GM23338 (cell line): Measurements from ENCODE around the gene KCNIP3. TPM values are rescaled to one million over a fixed set of nuclear protein-coding genes. Genes with fewer than 3 reads are reported as not detected.

Source experiments
- ATAC-seq: fragments of 200-7000 bp; cut with Tn5 transposase; 3 replicates; pipeline ENCODE4 v1.9.1; 2020
- DNase-seq: peaks from one replicate; pipeline ENCODE4 v3.0.0-alpha.2; 2015; ENCODE audit warnings: low spot score
- H2AFZ ChIP-seq: fragments of 200-600 bp; sonication (generic); 2 replicates; pipeline ENCODE4 v1.8.0; 2016; ENCODE audit warnings: antibody characterized with exemption, mild to moderate bottlenecking, moderate library complexity
- H3F3A ChIP-seq: fragments of 200-600 bp; sonication (generic); replicated peaks from 2 replicates; pipeline ENCODE4 v1.8.0; 2017; ENCODE audit warnings: antibody characterized with exemption, mixed run types, low read depth
- H3K27ac ChIP-seq: fragments of 200-600 bp; sonication (generic); 2 replicates; pipeline ENCODE4 v1.6.1; 2016; ENCODE audit warnings: low read depth
- H3K27me3 ChIP-seq: fragments of 200-600 bp; sonication (generic); 2 replicates; pipeline ENCODE4 v1.8.0; 2016; ENCODE audit warnings: mild to moderate bottlenecking, mixed run types, moderate library complexity; ENCODE audit not compliant: insufficient read depth
- H3K36me3 ChIP-seq: fragments of 200-600 bp; sonication (generic); 2 replicates; pipeline ENCODE4 v1.8.0; 2016; ENCODE audit warnings: mild to moderate bottlenecking; ENCODE audit not compliant: insufficient read depth
- H3K4me1 ChIP-seq: fragments of 200-600 bp; sonication (generic); 2 replicates; pipeline ENCODE4 v1.8.0; 2016; ENCODE audit warnings: mild to moderate bottlenecking, moderate library complexity; ENCODE audit not compliant: insufficient read depth
- H3K4me2 ChIP-seq: fragments of 200-600 bp; sonication (generic); 2 replicates; pipeline ENCODE4 v1.7.1; 2017; ENCODE audit warnings: mixed run types
- H3K4me3 ChIP-seq: fragments of 200-600 bp; sonication (generic); 2 replicates; pipeline ENCODE4 v1.6.1; 2016; ENCODE audit warnings: mixed run types
- H3K79me2 ChIP-seq: fragments of 200-600 bp; sonication (generic); replicated peaks from 2 replicates; pipeline ENCODE4 v1.8.0; 2017; ENCODE audit warnings: mild to moderate bottlenecking; ENCODE audit not compliant: insufficient read depth
- H3K9me2 ChIP-seq: fragments of 200-600 bp; sonication (generic); 2 replicates; pipeline ENCODE4 v1.8.0; 2017; ENCODE audit not compliant: insufficient read depth
- H4K20me1 ChIP-seq: fragments of 200-600 bp; sonication (generic); replicated peaks from 2 replicates; pipeline ENCODE4 v1.8.0; 2017; ENCODE audit warnings: mild to moderate bottlenecking; ENCODE audit not compliant: insufficient read depth
- H3K27ac Mint-ChIP-seq: 2 replicates; pipeline ENCODE4 v1.8.0; 2020; ENCODE audit warnings: inconsistent platforms, mild to moderate bottlenecking, moderate library complexity, mixed read lengths
- H3K27me3 Mint-ChIP-seq: 3 replicates; pipeline ENCODE4 v1.8.0; 2022; ENCODE audit warnings: low read depth, mild to moderate bottlenecking, moderate library complexity, mixed read lengths, inconsistent platforms; ENCODE audit not compliant: insufficient read depth, poor library complexity
- H3K36me3 Mint-ChIP-seq: 3 replicates; pipeline ENCODE4 v1.8.0; 2021; ENCODE audit warnings: low read depth, mild to moderate bottlenecking, inconsistent platforms, moderate library complexity, mixed read lengths
- H3K4me1 Mint-ChIP-seq: 3 replicates; pipeline ENCODE4 v1.8.0; 2020; ENCODE audit warnings: mild to moderate bottlenecking, inconsistent platforms, mixed read lengths
- H3K4me3 Mint-ChIP-seq: 3 replicates; pipeline ENCODE4 v1.8.0; 2021; ENCODE audit warnings: moderate library complexity, mild to moderate bottlenecking, inconsistent platforms, mixed read lengths
- H3K9me3 Mint-ChIP-seq: 3 replicates; pipeline ENCODE4 v1.8.0; 2020; ENCODE audit warnings: moderate library complexity, mild to moderate bottlenecking, inconsistent platforms, mixed read lengths
- CTCF ChIP-seq, 2 experiments: fragments of 200-600 bp in 1 of 2; sonication (generic) in 1 of 2; conservative IDR thresholded peaks; 2 replicates each; pipeline versions ENCODE4 v1.5.1 to v1.6.1; 2016 to 2017; ENCODE audit warnings: antibody characterized with exemption in 2 of 2, low read depth in 2 of 2, mild to moderate bottlenecking in 2 of 2, moderate library complexity in 1 of 2
- ETS1 ChIP-seq: IDR thresholded peaks from 2 replicates; pipeline ENCODE4 v1.6.1; 2016; ENCODE audit warnings: antibody characterized with exemption
- EZH2phosphoT487 ChIP-seq: fragments of 200-600 bp; sonication (generic); IDR thresholded peaks from one replicate; pipeline ENCODE4 v1.8.1; 2018; ENCODE audit warnings: antibody characterized with exemption; ENCODE audit not compliant: unreplicated experiment
- NANOG ChIP-seq: IDR thresholded peaks from 2 replicates; pipeline ENCODE4 v1.6.1; 2016; ENCODE audit warnings: antibody characterized with exemption, borderline replicate concordance
- POLR2AphosphoS5 ChIP-seq: IDR thresholded peaks from 2 replicates; pipeline ENCODE4 v1.6.1; 2016; ENCODE audit warnings: antibody characterized with exemption, low read depth
- REST ChIP-seq: IDR thresholded peaks from one replicate; pipeline ENCODE4 v1.6.1; 2018; ENCODE audit warnings: antibody characterized with exemption; ENCODE audit not compliant: unreplicated experiment
- STAT1 ChIP-seq: IDR thresholded peaks from one replicate; pipeline ENCODE4 v1.6.1; 2016; ENCODE audit warnings: antibody characterized with exemption; ENCODE audit not compliant: unreplicated experiment
- ZNF462 ChIP-seq: fragments of 250-450 bp; sonication (Bioruptor Pico); IDR thresholded peaks from 2 replicates; pipeline ENCODE4 v1.5.0; 2020; ENCODE audit warnings: mild to moderate bottlenecking, moderate library complexity
- polyA plus RNA-seq: library from polyadenylated mRNA; unstranded; fragments of >200 nt; fragmentation: Nextera tagmentation; extraction: Ambion mirVana; gene quantifications from 2 replicates; pipeline ENCODE4 v1.2.1, GENCODE V29; 2016
- total RNA-seq: library from RNA; depleted of rRNA; stranded (reverse); fragments of >200 nt; shearing (Covaris generic); gene quantifications from 2 replicates; pipeline ENCODE4 v1.2.3, GENCODE V29; 2014

KCNIP3 gene
- total and polyA plus RNA-seq, 2 experiments from 2014 or later: 0.32 to 0.83 TPM

GRCh38 chr2:95352310-95353054, 55.3 kb downstream of the KCNIP3 start:
- Histone ChIP-seq H2AFZ (no peak overlapping the region), H3K4me2 (no peak overlapping the region), H3K36me3 (no peaks in the 10 kb centered on the region), H3K9me2 (no peaks in the 10 kb centered on the region), H3F3A (no peaks in the 10 kb centered on the region), H3K27ac (no peak overlapping the region), H3K27me3 (peaks cover 14% of the 10 kb centered on the region), H3K79me2 (no peaks in the 10 kb centered on the region), H3K4me1 (no peaks in the 10 kb centered on the region), H3K4me3 (no peak overlapping the region), H4K20me1 (no peaks in the 10 kb centered on the region)
- no peak for ATAC-seq
- TF ChIP-seq ETS1 (no peak), CTCF (conservative IDR thresholded peaks at IDR 0.05; ENCODE audit: low read depth in 2 of 2) (no peak), EZH2phosphoT487 (no peak), STAT1 (no peak)
- no peak overlapping the region for H3K27ac Mint-ChIP-seq
- H3K27me3 Mint-ChIP-seq: peaks cover 16% of the 10 kb centered on the region
- H3K4me1 Mint-ChIP-seq: no peaks in the 10 kb centered on the region
- DNase-seq: no peak
- no peaks in the 10 kb centered on the region for H3K36me3 Mint-ChIP-seq
- H3K9me3 Mint-ChIP-seq: peaks cover 8% of the 10 kb centered on the region; the same call in 2 of the 3 replicates
- no peak overlapping the region for H3K4me3 Mint-ChIP-seq

- Histone ChIP-seq H3K4me3 (no peak overlapping the region), H3K79me2 (no peaks in the 10 kb centered on the region), H3K27me3 (peaks cover 8% of the 10 kb centered on the region), H3F3A (no peaks in the 10 kb centered on the region), H3K4me2 (no peak overlapping the region), H3K4me1 (no peaks in the 10 kb centered on the region), H3K9me2 (no peaks in the 10 kb centered on the region), H2AFZ (no peak overlapping the region), H4K20me1 (no peaks in the 10 kb centered on the region), H3K27ac (no peak overlapping the region), H3K36me3 (no peaks in the 10 kb centered on the region)
- Mint-ChIP-seq H3K36me3 (no peaks in the 10 kb centered on the region), H3K4me3 (no peak overlapping the region), H3K27ac (no peak overlapping the region), H3K9me3 (peaks cover 8% of the 10 kb centered on the region; the same call in 2 of the 3 replicates), H3K4me1 (no peaks in the 10 kb centered on the region), H3K27me3 (peaks cover 10% of the 10 kb centered on the region)
- ATAC-seq (no peak), DNase-seq (no peak)
- TF ChIP-seq POLR2AphosphoS5 (no peak), ZNF462 (CRISPR knock-in tag) (no peak), NANOG (no peak), REST (no peak), STAT1 (no peak)
Measured at GRCh38 chr2:95353055-95353575, 56.0 kb downstream of the KCNIP3 start.
